Measurements from ENCODE around the gene CCDC91.

The CCDC91 gene

GRCh38 chr12:28190321-28191050, at the start of gene CCDC91:
Gene CCDC91, plus strand, starts transcription at chr12:28190456. Its CDS starts 66,760 bp downstream, at chr12:28257216.
- DNase-seq (ENCODE audit: low spot score) = peak; percentile 91

- DNase-seq (ENCODE audit: low spot score) = no peak
Measured at GRCh38 chr12:28144059-28144458, 46.2 kb upstream of the CCDC91 start.

- no peak for DNase-seq (ENCODE audit: low spot score)
Measured at GRCh38 chr12:28144532-28144931, 45.7 kb upstream of the CCDC91 start.

GRCh38 chr12:28145216-28145615, 45.0 kb upstream of the CCDC91 start:
- no peak for DNase-seq (ENCODE audit: low spot score)

- DNase-seq (ENCODE audit: low spot score) = no peak
Measured at GRCh38 chr12:28149279-28149678, 41.0 kb upstream of the CCDC91 start.

- DNase-seq (ENCODE audit: low spot score) = no peak
Measured at GRCh38 chr12:28156362-28156761, 33.9 kb upstream of the CCDC91 start.

GRCh38 chr12:28156804-28157203, 33.5 kb upstream of the CCDC91 start:
- no peak for DNase-seq (ENCODE audit: low spot score)

GRCh38 chr12:28158353-28158752, 31.9 kb upstream of the CCDC91 start:
- DNase-seq (ENCODE audit: low spot score) = no peak

GRCh38 chr12:28159688-28160087, 30.6 kb upstream of the CCDC91 start:
- DNase-seq (ENCODE audit: low spot score) = no peak

GRCh38 chr12:28161697-28162096, 28.6 kb upstream of the CCDC91 start:
- DNase-seq (ENCODE audit: low spot score) = no peak

GRCh38 chr12:28162697-28163096, 27.6 kb upstream of the CCDC91 start:
- no peak for DNase-seq (ENCODE audit: low spot score)

- DNase-seq (ENCODE audit: low spot score) = no peak
Measured at GRCh38 chr12:28164644-28165275, 25.5 kb upstream of the CCDC91 start.

- DNase-seq (ENCODE audit: low spot score) = no peak
Measured at GRCh38 chr12:28167981-28168485, 22.2 kb upstream of the CCDC91 start.

- no peak for DNase-seq (ENCODE audit: low spot score)
Measured at GRCh38 chr12:28171356-28172060, 18.7 kb upstream of the CCDC91 start.

GRCh38 chr12:28172434-28173030, 17.7 kb upstream of the CCDC91 start:
- DNase-seq (ENCODE audit: low spot score) = no peak

GRCh38 chr12:28173440-28173839, 16.8 kb upstream of the CCDC91 start:
- DNase-seq (ENCODE audit: low spot score) = no peak

- no peak for DNase-seq (ENCODE audit: low spot score)
Measured at GRCh38 chr12:28175098-28175589, 15.1 kb upstream of the CCDC91 start.

- no peak for DNase-seq (ENCODE audit: low spot score)
Measured at GRCh38 chr12:28176295-28176694, 14.0 kb upstream of the CCDC91 start.

GRCh38 chr12:28177461-28177860, 12.8 kb upstream of the CCDC91 start:
- DNase-seq (ENCODE audit: low spot score) = no peak

- DNase-seq (ENCODE audit: low spot score) = no peak
Measured at GRCh38 chr12:28177905-28178304, 12.4 kb upstream of the CCDC91 start.

GRCh38 chr12:28178775-28179174, 11.5 kb upstream of the CCDC91 start:
- DNase-seq (ENCODE audit: low spot score) = no peak

GRCh38 chr12:28180786-28181185, 9.5 kb upstream of the CCDC91 start:
- no peak for DNase-seq (ENCODE audit: low spot score)
